HG03097 (cell line): Measurements from ENCODE around the gene RUFY3.
"Not testable (repeated sequence)": the region's sequence is repeated elsewhere in the genome, so short reads cannot be mapped to it uniquely, and the experiment has no call there.

Experiments
- ATAC-seq: cut with Tn5 transposase; IDR thresholded peaks from one replicate; pipeline ENCODE4 v1.9.1; 2021; ENCODE audit not compliant: unreplicated experiment, low FRiP score

Gene RUFY3

DNA sequence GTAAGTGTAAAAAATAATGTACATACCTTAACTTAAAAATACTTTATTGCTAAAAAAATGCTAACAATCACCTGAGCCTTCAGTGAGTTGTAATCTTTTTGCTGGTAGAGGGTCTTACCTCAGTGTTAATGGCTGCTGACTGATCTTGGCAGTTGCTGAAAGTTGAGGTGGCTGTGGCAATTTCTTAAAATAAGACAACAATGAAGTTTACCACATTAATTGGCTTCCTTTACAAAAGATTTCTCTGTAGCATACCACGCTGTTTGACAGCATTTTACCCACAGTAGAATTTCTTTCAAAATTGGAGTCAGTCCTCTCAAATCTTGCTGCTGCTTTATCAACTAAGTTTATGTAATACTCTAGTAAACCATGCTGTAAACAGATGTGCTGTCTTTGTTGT is 47.6 kb downstream of the RUFY3 start:
- not testable (repeated sequence) for ATAC-seq

- peak; percentile 48 for ATAC-seq
These were observed 51.3 kb downstream of the RUFY3 start for GRCh38 chr4:70772929-70773555.

GRCh38 chr4:70778888-70779422 is 57.2 kb downstream of the RUFY3 start:
- no peak for ATAC-seq

DNA sequence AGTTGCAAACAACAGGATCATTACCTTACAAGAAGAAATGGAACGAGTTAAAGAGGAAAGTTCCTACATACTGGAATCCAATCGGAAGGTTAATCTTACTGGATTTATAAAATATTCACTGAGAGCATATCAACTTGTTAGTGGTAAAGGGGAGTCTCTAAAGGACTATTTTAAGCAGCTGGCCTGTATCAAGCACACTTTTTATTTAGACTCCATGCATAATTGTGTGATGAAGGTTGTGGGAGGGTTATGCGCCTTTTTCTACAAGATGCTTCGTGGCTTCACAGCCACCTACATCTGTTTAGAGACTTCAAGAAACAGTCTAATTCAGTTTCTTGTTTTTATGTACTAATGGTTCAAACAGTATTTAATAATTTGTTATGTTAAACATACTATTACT is 61.3 kb downstream of the RUFY3 start:
- ATAC-seq: no peak

- ATAC-seq: no peak
These were observed 65.7 kb downstream of the RUFY3 start for GRCh38 chr4:70787496-70787895.

GRCh38 chr4:70788733-70789132 is 67.0 kb downstream of the RUFY3 start:
- no peak for ATAC-seq

- no peak for ATAC-seq
These were observed 71.9 kb downstream of the RUFY3 start for GRCh38 chr4:70793626-70794025.

DNA sequence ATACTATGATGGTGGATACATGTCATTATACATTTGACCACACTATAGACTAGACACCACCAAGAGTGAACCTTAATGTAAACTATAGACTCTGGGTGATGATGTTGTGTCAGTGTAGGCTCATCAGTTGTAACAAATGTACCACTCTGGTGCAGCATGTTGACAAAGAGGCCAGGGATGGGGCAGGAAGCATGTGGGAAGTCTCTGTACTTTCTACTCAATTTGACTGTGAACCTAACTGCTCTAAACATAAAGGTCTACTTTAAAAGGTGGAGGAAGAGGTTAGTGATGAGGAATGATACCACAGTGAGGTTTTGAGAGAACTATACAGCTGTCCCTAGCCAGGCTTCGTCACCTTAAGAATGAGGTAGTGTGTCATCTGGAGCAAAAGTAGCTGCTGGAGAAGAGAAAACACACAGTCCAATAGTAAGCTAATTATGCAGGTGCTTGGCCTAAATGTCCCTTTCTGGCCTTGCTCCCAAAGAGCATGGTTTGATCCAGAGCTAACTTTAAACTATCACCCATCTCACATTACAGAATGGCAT is 79.6 kb downstream of the RUFY3 start:
- ATAC-seq: no peak

DNA sequence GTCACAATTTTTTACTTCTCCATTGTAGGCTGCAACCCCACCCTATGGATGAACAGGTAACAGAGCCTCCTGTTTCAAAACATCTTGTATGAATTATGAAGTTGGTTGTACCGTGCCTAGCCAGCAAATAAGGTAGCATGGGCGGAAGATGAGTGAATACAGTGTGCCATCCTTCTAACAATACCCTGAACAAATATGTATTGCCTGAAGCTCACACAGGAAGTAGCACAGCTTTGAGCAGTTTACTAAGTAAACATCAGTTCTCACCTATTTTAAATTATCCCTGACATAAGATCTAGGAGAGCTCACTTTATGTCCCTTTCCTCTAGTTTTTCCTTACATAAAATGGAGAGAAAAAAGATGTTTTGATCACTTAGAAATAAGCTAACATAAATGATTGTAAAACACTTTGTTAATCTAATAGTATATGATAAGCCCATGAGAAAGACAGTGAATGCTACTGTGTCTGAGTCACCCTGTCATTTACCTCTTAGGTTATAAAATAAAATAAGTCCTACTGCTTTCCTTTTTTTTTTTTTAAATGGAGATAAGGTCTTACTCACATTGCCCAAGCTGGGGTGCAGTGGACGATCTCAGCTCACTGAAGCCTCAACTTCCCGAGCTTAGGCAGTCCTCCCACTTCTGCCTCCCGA is 81.3 kb downstream of the RUFY3 start:
- no peak for ATAC-seq

DNA sequence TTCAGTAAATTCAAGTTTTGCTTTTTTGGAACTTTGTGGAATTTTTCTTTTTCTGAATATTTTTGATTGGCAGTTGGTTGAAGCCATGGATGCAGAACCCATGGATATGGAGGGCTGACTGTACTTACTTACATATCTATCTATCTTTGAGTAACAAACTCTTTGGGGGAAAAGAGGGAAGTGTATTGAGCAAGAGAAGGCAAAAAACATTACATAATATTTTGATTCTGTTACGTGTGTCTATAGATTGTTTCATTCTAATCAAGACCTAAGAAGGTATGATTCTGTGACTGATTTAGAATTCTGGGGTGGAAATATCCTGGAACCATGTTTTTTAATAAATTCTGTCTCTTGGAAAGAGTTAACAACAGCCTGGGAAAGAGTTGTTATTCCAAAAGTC is 86.4 kb downstream of the RUFY3 start:
- ATAC-seq: no peak

- ATAC-seq: no peak
These were observed 93.6 kb downstream of the RUFY3 start for GRCh38 chr4:70815370-70815769.

DNA sequence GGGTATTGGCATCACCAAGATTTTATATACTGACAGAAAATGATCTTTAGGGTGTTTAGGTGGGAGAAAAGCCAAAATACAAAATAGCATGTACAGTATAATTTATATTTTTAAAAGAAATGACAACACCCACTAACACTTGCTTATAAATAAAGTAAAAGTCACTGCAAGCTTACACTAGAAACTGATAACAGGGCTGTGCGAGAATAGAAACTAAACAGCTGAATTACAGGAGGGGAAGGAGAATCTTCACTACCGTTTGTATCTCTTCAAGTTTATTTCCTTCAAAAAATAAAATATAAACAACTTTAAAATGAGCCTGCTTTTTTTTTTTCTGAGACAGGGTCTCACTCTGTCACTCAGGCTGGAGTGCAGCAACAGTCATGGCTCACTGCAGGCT is 95.1 kb downstream of the RUFY3 start:
- ATAC-seq: no peak

DNA sequence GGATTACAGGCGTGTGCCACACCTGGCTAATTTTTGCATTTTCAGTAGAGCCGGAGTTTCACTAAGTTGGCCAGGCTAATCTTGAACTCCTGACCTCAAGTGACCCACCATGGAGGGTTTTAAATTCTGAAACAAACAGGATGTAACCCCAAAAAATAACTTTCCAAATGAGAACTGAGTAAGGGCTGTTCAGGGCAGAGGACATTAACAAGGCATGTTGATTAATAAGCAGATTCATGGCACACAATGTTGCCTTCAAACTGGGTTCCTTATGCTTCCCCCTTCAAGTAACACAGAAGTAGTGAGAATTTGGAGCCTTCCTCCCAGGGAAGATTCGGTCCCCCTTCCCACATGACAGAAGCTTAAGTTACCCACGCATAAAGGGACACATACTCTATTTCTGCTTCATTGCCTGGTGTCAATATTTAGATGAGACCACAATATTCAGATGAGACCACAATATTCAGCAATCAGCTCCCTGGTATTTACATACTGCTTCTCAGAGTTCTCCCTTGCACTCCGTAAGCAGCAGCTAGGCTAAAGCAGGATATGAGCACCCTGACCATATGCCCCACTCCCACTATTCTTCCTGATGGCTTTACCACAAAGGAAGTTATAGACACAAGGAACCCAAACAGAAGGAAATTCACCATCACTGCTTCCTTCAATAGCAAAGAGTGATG is 96.5 kb downstream of the RUFY3 start:
- no peak for ATAC-seq

DNA sequence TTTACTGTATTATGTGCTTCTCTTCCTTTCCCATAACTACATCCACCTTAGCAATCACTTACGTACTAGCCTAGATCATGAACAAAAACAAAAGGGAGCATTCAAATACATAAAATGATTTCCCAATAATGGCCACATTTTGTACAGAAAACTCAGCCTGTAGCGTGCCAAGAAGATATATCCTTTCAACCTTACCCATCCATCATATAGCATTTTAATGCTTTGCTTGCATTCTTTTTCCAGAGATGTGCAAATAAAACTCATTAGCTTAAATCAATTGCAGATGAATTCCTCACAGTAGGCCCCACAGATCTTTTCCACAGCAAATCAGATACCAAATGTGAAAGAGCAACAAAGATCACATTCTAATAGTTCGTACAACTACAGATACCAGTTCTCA is 97.2 kb downstream of the RUFY3 start:
- ATAC-seq: no peak

- no peak for ATAC-seq
These were observed 107.3 kb downstream of the RUFY3 start for GRCh38 chr4:70829015-70829414.

GRCh38 chr4:70829492-70829891 is 107.7 kb downstream of the RUFY3 start:
- ATAC-seq: no peak

DNA sequence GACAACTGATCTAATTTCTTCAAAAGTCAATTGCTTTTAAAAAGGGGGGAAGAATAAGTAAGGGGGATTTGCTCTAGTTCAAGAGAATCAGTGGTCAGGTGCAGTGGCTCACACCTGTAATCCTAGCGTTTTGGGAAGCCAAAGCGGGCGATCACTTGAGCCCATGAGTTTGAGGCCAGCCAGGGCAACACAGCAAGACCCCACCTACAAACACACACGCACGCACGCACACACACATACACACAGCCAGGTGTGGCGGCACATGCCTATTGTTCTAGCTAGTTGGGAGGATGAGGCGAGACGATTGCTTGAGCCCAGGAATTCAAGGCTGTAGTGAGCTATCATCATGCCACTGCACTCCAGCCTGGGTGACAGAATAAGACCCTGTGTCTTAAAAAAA is 108.3 kb downstream of the RUFY3 start:
- ATAC-seq: no peak

GRCh38 chr4:70831293-70831692 is 109.5 kb downstream of the RUFY3 start:
- no peak for ATAC-seq

DNA sequence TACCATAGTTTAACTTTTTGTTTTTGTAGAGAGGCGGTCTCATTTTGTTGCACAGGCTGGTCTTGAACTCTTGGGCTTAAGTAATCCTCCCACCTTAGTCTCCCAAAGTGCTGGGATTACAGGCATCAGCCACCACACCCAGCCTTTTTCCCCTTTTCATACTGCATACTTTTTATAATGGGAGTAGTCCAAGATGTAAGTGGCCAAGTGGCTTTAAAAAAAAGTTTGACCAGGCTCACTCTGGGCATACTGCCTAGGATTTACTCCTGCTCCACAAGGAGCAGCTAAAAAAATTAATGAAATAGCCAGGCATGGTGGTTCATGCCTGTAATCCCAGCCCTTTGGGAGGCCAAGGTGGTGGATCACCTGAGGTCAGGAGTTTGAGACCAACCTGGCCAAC is 111.9 kb downstream of the RUFY3 start:
- no peak for ATAC-seq

GRCh38 chr4:70836081-70836480 is 114.3 kb downstream of the RUFY3 start:
- ATAC-seq: no peak

DNA sequence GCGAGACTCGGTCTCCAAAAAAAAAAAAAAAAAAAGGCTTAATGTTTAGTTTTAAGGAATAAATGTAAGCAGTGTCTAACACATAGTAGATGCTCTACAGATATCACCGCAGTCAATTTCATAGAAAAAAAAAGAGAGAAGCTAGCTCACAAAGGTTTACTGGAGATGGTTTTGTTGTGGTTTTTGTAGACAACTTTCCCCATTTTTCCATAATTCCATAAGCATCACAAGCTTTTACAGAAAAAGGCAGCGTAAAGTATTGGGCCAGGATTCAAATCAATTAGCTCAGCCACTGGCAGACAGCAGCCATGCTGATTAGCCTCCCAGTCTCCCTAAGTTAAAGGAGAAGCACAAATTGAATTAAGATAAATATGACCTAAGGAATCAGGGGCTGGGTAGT is 116.4 kb downstream of the RUFY3 start:
- ATAC-seq: no peak
